HG03432 (cell line): ENCODE data around the gene ITLN2.
"Not testable (repeated sequence)": the region's sequence is repeated elsewhere in the genome, so short reads cannot be mapped to it uniquely, and the experiment has no call there.

ENCODE experiments used
- ATAC-seq: cut with Tn5 transposase; IDR thresholded peaks from one replicate; pipeline ENCODE4 v1.9.1; 2021; ENCODE audit warnings: mild to moderate bottlenecking, moderate library complexity; ENCODE audit not compliant: unreplicated experiment

ITLN2 gene

DNA sequence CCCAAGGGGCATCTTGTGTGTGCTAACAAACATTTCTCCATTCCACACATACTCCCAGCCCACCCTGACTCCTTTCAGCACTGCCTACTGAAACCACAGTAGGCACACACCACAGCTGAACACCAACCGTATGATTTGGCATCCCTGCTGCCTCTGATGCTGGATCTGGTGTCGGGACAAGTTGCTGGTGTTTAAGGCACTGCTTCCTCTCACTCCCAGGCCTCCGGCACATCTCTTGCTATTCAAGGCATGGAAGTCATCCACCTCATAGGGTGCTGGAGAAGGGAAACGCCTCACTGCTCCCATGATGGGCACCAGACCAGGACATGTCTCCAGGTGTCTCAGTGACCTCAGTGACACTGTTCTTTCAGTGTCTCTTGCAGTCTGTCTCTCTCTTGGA, 2.4 kb upstream of the ITLN2 start:
- no peak for ATAC-seq

DNA sequence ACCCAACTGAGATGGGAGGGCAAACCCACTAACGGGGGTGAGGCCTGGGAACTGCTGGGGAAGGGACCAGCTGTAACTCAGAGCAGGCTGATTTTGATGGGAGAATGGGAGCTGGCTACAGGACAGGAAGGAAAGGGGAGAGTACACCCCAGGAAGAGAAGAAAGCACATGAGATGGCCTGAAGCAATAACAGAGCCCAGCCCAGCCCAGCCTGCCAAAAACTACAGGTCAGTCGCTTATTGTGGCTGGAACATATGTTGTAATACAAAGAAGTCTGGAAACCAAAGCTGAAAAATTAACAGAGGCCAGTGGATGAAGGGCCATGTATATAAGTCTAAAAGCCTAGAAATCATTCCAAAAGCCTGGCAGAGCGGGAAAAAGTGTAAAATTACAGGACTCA, 1.6 kb downstream of the ITLN2 start:
- no peak for ATAC-seq

DNA sequence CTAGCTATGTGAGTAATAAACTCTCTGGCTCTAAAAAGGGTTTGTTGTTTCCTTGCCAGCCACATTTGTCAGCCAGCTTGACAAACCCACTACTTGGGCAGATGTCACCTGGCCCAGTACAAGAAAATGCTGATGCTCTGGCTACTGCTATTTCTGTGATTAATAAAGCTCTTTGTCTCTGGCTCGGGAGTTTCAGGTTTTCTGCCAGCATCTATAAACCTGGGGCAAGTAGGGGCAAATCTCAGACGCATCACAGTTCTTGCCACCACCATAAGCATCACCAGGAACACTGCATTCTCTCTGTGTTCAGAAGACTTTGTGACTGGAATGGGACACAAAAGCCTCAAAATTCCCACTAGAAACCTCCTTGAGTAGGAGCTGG, 2.5 kb downstream of the ITLN2 start:
- no peak for ATAC-seq

DNA sequence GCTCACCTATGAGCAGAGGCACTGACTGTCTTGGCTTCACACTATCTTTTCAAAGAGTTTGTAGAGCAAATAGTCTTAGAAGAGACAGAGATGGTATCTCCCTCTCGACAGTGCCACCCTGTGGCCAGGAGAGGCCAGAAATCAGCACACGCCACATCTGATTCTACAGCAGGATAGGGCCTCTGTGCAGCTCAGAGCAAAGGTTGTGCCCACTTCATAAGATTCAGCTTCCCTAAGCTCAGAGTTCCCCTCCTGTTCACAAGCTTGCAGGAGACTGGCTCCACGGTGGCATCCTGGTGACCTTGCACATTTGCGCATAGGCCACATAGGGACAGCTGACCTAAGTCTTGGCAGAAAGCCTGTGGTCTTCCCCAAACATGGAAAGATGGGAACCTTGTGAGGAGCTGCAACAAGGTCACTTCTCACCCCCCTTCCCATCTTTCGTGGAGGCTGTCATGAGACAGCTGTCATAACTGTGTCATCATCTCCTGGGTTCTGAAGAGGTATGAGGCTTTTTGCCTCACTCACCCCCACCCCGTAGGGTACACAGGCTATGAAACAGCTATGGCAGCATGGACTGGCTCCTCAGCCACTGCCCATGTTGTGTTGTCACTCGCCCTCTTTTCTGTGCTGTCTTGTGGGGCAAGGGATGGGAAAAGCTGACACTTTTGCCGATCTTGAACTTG, 3.0 kb downstream of the ITLN2 start:
- ATAC-seq: peak; percentile 60

DNA sequence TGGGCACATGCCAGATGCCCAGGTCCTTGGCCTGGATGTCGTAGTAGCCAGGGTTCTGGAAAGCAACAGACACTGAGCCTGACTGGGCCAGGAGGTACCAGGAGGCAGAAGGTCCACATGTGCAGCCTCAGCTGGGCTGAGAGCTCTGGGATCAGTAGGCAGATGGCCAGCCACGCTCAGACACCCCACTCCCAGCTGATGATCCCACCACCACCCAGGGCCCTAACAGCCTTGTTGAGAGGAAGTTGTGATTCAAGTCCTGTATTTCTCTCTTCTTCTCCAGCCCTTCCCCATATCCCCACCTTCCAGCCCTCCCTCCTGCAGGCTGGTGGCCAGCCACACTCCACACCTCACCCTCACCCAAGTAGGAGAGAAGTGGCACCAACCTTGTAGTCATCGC, 4.0 kb downstream of the ITLN2 start:
- no peak for ATAC-seq

DNA sequence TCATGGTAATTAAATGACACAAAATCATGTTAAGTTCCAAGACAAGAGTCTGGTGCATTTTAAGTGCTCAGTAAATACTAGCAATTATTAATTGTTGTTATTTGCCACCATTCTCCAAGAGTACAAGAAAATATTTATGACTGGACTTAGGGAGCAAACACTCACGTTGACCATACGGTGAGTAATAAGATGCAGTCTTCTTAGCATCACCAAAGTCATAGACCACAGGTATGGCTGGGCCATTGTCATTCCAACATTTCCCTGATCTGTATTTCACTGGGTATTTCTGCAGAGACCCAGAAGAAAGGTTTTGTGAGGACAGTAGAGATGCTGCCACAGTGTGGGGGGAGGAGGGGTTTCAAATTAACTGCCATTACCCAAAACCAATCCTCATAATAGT, 4.7 kb downstream of the ITLN2 start:
- no peak for ATAC-seq

- not testable (repeated sequence) for ATAC-seq
Measured at GRCh38 chr1:160949216-160949880, 5.3 kb downstream of the ITLN2 start.

GRCh38 chr1:160947174-160947759, 7.3 kb downstream of the ITLN2 start:
- not testable (repeated sequence) for ATAC-seq

DNA sequence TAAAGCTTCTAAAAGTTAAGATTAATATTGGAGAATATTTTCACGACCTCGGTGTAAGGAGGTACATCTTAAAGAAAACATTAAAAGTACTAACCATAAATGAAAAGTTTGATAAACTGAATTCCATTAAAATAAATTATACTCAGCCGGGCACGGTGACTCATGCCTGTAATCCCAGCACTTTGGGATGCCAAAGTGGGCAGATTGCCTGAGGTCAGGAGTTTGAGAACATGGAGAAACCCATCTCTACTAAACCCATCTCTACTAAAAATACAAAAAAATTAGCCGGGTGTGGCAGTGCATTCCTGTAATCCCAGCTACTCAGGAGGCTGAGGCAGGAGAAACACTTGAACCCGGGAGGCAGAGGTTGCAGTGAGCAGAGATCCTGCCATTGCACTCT, 8.7 kb downstream of the ITLN2 start:
- not testable (repeated sequence) for ATAC-seq

DNA sequence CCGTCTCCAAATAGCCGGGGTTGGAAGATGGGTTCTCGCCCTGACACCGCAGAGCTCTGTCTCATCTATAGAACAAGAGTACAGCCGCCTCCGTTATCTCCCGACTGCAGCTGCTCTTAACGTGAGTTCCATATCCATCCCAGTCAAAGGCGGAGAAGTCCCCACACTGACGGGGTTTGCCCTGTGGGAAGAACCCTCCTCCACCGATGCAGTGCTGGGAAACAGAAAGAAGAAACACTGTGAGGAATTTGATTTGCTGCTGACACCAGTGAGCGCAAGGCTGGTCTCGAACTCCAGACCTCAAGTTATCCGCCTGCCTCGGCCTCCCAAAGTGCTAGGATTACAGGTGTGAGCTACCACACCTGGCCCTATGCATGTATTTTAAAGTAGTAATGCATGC, 9.5 kb downstream of the ITLN2 start:
- ATAC-seq: no peak

- no peak for ATAC-seq
Measured at GRCh38 chr1:160942926-160943325, 11.7 kb downstream of the ITLN2 start.

- not testable (repeated sequence) for ATAC-seq
Measured at GRCh38 chr1:160936666-160937065, 17.9 kb downstream of the ITLN2 start.

GRCh38 chr1:160935527-160936258, 18.9 kb downstream of the ITLN2 start:
- ATAC-seq: no peak

GRCh38 chr1:160933305-160933704, 21.3 kb downstream of the ITLN2 start:
- ATAC-seq: not testable (repeated sequence)

DNA sequence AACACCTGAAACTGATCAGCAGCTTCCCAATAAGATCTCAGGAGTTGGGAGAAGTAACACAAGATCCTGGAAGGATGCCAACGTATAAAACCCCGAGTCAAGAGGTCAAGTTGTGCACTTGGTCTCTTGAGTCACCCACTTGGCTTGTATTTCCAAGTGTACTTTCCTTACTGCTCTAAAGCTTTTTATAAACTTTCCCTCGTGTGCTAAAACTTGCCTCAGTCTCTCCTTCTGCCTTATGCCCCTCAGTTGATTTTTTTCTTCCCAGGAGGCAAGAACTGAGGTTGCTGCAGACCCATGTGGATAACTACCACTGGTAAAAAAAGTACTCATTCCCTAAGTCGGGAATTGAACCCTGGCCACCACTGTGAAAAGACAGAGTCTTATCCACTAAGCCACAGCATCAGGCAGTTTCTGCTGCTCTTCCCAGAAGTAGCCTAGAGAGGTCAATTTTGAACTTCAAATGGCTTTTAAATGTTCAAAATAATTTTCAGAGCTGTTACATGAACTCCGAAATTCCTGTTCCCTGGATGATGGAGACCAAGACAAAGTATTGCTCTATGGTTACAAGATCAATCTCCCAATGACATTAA, 28.9 kb downstream of the ITLN2 start:
- ATAC-seq: no peak

DNA sequence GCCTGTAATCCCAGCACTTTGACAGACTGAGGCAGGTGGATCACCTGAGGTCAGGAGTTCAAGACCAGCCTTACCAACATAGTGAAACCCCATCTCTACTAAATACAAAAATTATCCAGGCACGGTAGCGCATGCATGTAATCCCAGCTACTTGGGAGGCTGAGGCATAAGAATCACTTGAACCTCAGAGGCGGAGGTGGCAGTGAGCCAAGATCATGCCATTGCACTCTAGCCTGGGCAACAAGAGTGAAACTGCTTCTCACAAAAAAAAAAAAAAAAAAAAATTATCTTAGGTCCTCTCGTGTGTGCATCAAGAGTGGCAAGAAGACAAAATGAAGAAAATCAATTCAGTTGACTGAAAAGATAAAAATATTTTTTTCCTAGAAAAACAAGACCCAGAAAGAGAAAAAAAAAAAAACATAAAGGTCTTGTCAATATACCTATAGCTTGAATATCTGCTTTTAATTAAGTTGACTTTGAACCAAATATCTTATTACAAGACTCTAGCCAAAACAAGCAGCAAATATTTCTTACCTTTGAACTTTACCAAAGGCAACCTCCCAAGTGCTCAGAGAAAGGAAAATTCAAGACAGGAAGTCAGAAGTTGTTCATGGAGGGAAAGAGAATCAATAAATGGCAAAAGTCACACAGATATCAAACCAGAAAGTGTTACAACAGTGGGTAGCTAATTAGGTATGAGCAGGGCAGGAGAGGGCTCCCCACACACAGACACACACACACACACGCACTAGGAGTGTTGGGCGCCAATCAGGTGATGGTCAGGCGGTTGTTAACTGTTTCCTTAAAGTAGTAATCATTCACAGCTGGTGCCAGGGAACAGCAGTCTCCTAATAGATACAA, 29.6 kb downstream of the ITLN2 start:
- ATAC-seq: no peak

GRCh38 chr1:160916666-160917065, 37.9 kb downstream of the ITLN2 start:
- no peak for ATAC-seq

GRCh38 chr1:160913229-160913628, 41.4 kb downstream of the ITLN2 start:
- not testable (repeated sequence) for ATAC-seq

DNA sequence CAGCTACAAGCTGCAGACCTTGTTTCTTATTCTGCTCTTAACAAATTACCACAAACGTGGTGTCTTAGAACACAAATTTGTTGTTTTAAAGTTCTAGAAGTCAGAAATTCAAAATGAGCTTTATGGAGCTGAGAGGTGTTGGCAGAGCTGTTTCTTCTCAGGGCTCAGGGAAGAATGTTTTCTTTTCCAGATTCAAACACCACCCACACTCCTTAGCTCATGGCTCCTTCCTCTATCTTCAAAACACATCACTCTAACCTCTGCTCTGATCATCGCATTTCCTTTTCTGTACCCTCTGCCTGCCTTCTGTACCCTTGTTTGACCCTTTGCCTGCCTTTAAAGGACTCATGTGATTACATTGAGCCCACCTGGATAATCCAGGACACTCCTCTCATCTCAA, 42.7 kb downstream of the ITLN2 start:
- no peak for ATAC-seq

DNA sequence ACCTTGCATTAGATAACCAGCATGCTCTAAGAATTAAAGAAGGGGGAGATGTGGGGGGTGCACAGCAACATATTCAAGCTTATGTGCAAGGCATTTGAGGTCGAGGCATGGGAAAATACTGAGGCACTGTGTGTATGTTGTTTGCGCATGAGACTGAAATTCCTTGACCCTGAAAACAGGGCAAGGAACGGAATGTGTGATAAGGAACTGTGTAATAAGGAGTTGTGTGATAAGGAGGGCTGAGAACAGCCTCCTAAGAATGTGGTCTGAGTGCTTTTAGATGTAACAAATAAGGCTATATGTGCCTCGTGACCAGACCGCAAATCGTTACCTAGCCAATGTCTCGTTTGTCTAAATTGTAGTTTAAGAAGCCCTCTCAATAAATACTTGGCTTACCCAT, 43.2 kb downstream of the ITLN2 start:
- no peak for ATAC-seq
